Stimulated activated CD8-positive, alpha-beta memory T cell treated with anti-CD3 and anti-CD28 coated beads, Interleukin-12 subunit alpha, Interleukin-12 subunit beta, amount 100 ng/mL, for 4 hours (primary cell): ENCODE results near the gene FGF16.
"Not testable (repeated sequence)": the region's sequence is repeated elsewhere in the genome, so short reads cannot be mapped to it uniquely, and the experiment has no call there.

ENCODE experiments used
- DNase-seq: peaks from one replicate; pipeline ENCODE4 v3.0.0-alpha.2; 2020; ENCODE audit warnings: low read depth

The FGF16 gene

DNA sequence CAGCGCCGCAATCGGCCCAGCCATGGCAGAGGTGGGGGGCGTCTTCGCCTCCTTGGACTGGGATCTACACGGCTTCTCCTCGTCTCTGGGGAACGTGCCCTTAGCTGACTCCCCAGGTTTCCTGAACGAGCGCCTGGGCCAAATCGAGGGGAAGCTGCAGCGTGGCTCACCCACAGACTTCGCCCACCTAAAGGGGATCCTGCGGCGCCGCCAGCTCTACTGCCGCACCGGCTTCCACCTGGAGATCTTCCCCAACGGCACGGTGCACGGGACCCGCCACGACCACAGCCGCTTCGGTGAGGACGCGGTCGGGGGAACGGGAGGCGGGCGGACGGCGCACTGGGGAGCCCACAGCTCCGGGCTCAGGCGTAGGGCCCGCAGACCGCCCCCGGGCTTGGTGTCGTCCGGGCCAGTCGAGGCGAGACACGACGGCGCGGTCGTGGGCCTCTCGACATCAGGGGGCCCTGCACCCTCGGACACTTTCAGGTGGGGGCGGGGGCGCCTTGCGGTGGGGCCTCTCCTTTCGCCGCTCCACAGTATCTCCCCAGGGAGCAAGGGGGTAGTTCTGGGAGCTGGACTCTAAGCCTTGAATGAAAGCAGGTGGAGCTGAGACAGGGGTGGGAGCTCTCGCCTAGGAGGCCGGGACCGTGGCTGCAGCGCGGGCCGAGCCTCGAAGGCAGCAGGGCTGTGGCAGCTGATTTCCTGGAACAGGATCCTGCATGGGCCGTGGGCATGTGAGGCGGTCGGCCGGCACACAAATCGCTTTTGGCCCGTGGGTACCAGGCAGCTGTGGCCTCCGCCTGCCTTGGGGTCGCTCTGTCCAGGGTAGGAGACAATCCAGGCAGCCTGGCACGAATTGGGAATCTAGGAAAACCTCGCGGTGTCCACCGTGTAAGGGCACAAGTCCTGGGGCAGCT is 722 bp downstream of the FGF16 start:
- DNase-seq = no peak

DNA sequence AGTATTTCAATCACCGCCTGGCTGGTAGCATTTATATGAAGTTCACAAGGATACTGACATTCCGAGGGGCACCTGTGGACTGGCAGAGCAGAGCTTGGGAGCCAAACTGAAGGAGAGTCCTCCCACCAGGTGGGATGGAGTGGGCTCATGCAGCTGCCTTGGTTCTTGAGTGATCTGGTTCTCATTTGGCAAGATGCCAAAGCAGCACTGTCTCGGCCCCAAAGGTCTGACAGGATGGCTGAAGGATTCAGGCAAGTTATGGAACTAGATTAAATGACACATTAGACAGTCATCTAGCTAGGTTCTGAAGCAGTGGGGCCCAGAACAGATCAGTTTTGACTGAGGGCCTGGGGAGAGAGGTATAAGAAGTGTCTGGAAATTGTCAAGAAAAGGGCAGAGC is 3.2 kb downstream of the FGF16 start:
- no peak for DNase-seq

DNA sequence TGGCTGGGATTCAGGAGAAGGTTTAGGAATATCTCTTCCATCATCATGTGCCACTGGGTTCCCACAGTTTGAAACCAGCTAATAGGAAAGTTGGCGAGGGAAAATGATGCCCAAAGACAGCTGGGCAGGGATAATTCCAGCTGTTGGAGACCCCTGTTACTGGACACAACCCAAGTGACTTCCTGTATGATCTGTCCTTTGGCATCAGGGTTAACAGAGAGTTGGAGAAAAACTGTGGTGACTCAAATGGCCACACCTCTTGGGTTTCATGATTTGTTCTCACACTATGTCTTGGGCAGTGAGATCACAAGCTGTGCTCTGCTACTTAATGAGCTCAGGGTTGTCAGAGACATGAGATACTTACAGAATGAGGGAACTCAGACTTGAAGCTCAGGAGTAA is 3.8 kb downstream of the FGF16 start:
- DNase-seq = no peak

DNA sequence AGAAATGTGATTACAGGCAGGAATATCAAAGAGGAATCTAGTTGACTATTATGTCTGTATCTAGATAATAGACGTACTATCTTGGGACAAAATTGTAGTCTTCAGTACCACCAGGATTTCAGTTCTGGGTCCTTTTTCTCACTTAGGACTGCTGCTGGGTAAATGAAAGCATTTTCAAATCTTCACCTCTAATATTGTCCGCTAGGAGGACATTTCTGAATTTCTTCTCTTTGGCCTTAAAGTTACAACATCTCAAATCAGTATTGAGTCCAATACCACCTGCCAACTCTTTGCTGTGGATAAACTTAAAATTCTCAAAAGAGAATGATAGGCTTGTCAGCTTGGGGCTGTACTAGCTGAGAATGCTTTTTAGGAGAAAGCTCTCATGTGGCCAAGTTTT is 6.0 kb downstream of the FGF16 start:
- no peak for DNase-seq

DNA sequence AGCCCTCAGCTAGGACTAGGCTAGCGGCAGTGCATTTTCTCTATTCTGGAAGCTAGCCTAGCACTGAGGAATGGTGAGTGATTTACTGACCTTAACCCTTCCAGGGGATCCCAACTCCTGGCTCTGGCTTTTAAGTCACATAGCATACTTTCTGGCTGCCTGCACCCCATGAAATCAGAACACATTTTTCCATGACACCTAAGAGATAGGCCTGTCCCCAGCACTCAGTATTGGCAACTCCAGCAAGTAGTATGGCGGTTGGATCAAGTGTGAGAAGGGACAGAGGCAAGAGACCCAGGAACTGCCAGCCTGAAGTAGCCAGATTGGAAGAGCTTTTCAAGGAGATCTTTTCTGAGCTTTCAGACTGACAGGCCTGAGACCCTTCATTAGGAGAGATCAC is 8.2 kb downstream of the FGF16 start:
- DNase-seq = no peak

DNA sequence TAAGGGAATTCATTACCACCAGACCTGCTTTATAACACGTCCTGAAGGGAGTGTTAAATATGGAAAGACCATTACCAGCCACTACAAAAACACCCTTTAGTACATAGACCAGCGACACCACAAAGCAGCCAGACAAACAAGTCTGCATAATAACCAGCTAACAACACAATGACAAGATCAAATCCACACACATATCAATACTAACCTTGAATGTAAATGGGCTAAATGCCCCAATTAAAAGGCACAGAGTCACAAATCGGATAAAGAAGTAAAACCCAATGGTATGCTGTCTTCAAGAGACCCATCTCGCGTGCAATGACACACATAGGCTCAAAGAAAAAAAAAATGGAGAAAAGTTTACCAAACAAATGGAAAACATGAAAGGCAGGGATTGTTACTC is 36.9 kb downstream of the FGF16 start:
- no peak for DNase-seq

DNA sequence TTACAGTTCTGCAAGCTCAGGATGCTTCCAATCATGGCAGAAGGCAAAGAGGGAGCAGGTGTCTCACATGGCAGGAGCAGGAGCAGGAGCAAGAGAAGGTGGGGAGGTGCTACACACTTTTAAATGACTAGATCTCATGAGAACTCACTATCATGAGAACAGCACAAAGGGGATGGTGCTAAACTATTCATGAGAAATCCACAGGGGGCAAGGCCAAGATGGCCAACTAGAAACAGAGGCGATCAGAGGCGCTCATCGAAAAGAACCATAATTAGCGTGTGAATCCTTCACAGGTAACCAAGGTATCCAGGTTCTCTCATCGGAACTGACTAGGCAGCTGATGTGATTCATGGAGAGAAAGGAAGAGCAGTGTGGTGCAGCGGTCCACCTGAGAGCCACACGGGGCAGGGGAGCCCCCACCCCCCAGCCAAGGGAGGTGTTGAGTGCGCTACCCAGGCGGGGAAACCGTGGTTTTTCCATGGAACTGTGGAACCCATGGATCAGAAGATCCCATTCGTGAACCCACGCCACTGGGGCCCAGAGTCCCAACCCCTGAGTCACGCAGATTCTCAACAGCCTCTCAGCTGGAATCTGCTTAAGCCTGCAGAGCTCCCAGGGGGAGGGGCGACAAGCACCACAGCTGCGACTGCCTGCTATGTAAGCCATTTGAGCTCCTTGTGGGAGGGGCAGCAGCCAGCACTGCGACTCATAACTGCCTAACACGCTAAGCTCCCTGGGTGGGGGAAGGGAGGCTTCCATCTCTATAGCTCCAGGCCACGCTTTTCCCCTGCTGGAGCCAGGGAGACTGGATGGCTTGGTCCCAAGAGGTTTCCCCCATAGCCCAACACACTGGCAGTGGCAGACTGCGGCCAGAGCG is 46.7 kb downstream of the FGF16 start:
- no peak for DNase-seq

DNA sequence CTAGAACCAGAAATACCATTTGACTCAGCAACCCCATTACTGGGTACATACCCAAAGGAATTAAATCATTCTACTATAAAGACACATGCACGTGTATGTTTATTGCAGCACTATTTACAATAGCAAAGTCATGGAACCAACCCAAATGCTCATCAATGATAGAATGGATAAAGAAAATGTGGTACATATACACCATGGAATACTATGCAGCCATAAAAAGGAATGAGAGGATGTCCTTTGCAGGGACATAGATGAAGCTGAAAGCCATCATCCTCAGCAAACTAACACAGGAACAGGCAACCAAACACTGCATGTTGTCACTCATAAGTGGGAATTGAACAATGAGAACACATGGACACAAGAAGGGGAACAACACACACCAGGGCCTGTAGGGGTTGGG is 53.0 kb downstream of the FGF16 start:
- not testable (repeated sequence) for DNase-seq

DNA sequence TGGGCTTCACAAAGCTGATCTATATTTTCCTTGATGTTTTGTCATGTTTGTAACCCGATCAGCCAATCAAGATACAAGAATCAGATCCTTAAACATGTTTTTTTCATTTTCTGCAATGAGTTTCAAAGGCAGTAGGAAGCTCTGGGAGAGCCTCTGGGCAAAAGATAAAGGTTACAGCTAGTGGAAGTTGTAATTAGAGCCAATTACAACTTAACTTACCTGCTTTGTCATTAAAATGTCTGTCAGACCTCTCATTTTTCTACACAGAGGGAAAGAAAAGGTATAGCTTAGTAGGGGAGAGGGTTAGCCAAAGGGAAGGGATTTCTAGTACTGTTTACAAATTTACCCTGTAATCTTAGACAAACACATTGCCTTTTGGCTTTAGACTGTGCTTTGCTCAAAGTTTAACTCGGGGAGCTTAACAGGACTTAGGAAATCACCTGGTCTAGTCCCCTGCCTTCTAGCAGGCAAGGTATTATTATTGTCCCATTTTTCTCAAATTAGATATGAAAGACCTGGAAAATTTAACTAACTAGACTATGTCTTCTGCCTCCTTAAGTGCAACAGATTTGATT is 55.8 kb downstream of the FGF16 start:
- DNase-seq = no peak

DNA sequence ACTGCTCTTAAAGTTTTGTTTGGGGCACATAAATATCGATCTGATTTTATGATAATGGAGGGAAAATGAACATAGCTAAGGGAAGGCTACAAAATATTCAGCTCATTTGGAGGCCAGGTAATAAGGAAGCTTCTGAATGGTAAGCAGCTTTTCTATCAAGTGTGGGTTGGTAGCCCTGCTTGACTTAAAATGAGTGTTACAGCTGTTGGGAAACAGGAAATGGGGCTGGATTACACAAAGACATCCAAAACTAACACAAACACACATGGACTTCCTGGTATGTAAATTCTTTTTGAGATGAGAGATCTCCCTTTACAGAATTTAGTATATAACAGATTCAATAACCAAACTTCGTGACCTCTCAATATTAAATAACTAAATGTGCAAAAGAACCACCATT is 58.0 kb downstream of the FGF16 start:
- no peak for DNase-seq
